ENCODE measurements around the gene SMIM11. TPM values are rescaled to one million over a fixed set of nuclear protein-coding genes. Genes with fewer than 3 reads are reported as not detected.
"Not testable (repeated sequence)": the region's sequence is repeated elsewhere in the genome, so short reads cannot be mapped to it uniquely, and the experiment has no call there.

Gene SMIM11
- total and polyA plus RNA-seq, 2 donors (not counting 1 experiment from before 2014, with no cell fraction given): 8.0 to 19.3 TPM

DNA sequence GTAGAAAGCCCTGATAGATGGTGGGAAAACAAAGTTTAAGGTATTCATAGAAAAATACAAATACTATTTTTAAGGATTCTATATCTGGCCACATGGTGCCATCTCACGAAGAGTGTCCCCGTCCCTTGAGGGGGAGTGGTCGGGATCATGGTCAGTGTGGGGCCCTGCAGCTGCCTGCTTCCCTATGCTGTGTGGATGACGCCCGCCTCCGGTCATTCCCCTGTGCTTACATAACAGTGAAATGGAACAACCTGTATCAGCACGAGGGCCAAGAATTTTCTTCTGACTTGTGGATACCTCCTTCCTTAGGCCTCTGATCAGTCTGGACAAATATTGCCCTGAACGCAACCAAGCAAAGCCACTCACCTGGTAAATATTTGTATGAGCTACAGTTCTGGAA, 52.0 kb downstream of the SMIM11 start:
- not testable (repeated sequence) for H2AFZ ChIP-seq (ENCODE audit: low read length); H3K9me3 ChIP-seq (ENCODE audit: control insufficient read depth, insufficient read depth, low read depth, low read length); H3K9ac ChIP-seq (ENCODE audit: insufficient read depth, low read length); H3K27me3 ChIP-seq (ENCODE audit: control insufficient read depth, insufficient read depth, low read length); H3K27ac ChIP-seq (ENCODE audit: insufficient read depth, low read length); H3K4me3 ChIP-seq (replicated peaks in 1 of 4; ENCODE audit: control extremely low read depth in 1 of 4, insufficient read depth in 1 of 4, low read depth in 3 of 4, low read length in 4 of 4); H3K79me2 ChIP-seq (ENCODE audit: control insufficient read depth, insufficient read depth, low read length); H3K4me2 ChIP-seq (ENCODE audit: extremely low read depth, insufficient read depth, low read length); H4K20me1 ChIP-seq (ENCODE audit: control insufficient read depth, extremely low read depth, insufficient read depth, low read length); H3K36me3 ChIP-seq (ENCODE audit: control insufficient read depth, insufficient read depth, low read length); DNase-seq (ENCODE audit: low read depth in 2 of 2); H3K4me1 ChIP-seq (ENCODE audit: control insufficient read depth, extremely low read depth, insufficient read depth, low read length)

DNA sequence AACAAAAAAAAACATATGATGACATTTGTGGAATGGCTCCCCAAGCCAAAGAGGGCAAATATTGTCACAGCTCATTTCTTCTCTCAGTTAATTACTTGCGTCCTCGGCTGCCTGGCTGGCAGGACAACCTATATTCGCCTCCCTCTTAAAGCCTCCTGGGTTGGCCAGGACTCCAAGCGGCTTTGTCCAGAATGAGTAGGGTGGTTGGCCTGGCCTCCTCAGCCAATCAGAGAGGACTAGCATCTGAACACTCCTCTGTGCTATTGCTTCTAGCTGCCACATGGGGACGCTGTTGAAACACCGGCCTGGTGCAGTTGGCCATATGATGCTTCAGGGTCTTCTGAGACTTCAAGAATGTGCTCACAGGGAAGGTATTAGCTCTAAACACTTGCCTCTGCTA, 53.1 kb downstream of the SMIM11 start:
- H3K36me3 ChIP-seq (ENCODE audit: control insufficient read depth, insufficient read depth, low read length); H3K4me3 ChIP-seq (replicated peaks in 1 of 4; ENCODE audit: control extremely low read depth in 1 of 4, insufficient read depth in 1 of 4, low read depth in 3 of 4, low read length in 4 of 4); H3K4me1 ChIP-seq (ENCODE audit: control insufficient read depth, extremely low read depth, insufficient read depth, low read length); H3K27ac ChIP-seq (ENCODE audit: insufficient read depth, low read length); H3K27me3 ChIP-seq (ENCODE audit: control insufficient read depth, insufficient read depth, low read length); H3K79me2 ChIP-seq (ENCODE audit: control insufficient read depth, insufficient read depth, low read length); H3K9ac ChIP-seq (ENCODE audit: insufficient read depth, low read length); H2AFZ ChIP-seq (ENCODE audit: low read length); DNase-seq (ENCODE audit: low read depth in 2 of 2); H4K20me1 ChIP-seq (ENCODE audit: control insufficient read depth, extremely low read depth, insufficient read depth, low read length); H3K4me2 ChIP-seq (ENCODE audit: extremely low read depth, insufficient read depth, low read length); H3K9me3 ChIP-seq (ENCODE audit: control insufficient read depth, insufficient read depth, low read depth, low read length): not testable (repeated sequence)

DNA sequence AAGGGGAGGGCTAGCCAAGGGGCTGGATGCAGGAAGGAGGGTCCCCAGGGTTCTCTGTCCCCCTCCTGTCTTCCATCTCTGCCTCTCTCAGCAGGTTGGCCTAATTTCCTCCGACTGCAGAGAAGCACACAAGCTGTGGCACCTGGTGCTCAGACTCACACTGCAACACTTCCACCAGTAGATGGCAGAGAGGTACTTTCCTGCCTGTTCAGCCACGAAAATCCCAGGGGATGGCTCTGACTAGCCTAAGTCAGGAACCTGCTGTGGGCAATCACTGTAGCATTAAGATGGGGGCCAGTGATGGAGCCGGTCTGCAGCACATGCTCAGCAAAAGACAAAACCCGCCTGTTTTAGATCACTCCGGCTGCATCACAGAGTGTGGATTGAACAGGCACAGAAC, 54.4 kb downstream of the SMIM11 start:
- H3K79me2 ChIP-seq (ENCODE audit: control insufficient read depth, insufficient read depth, low read length); H3K9ac ChIP-seq (ENCODE audit: insufficient read depth, low read length); H3K4me2 ChIP-seq (ENCODE audit: extremely low read depth, insufficient read depth, low read length): not testable (repeated sequence)

More for the DNA sequence above, 54.4 kb downstream of the SMIM11 start:
- not testable (repeated sequence) for H4K20me1 ChIP-seq (ENCODE audit: control insufficient read depth, extremely low read depth, insufficient read depth, low read length); H3K4me3 ChIP-seq (replicated peaks in 1 of 4; ENCODE audit: control extremely low read depth in 1 of 4, insufficient read depth in 1 of 4, low read depth in 3 of 4, low read length in 4 of 4); H2AFZ ChIP-seq (ENCODE audit: low read length); H3K27ac ChIP-seq (ENCODE audit: insufficient read depth, low read length); H3K36me3 ChIP-seq (ENCODE audit: control insufficient read depth, insufficient read depth, low read length); H3K4me1 ChIP-seq (ENCODE audit: control insufficient read depth, extremely low read depth, insufficient read depth, low read length); H3K27me3 ChIP-seq (ENCODE audit: control insufficient read depth, insufficient read depth, low read length); H3K9me3 ChIP-seq (ENCODE audit: control insufficient read depth, insufficient read depth, low read depth, low read length); DNase-seq (ENCODE audit: low read depth in 2 of 2)

Other genes starting within 250 kb of the SMIM11 start
- gene KCNE2, start 11.5 kb upstream of the SMIM11 start, total RNA-seq: 0.17 TPM in 1 of 2 replicates, not detected in the other
- not detected in 2 replicates for gene KCNE2, start 11.5 kb upstream of the SMIM11 start, polyA plus RNA-seq
- gene SMIM34, start 48.4 kb downstream of the SMIM11 start, total RNA-seq: 0.26 TPM in 1 of 2 replicates, not detected in the other
- gene SMIM34, start 48.4 kb downstream of the SMIM11 start, polyA plus RNA-seq: not detected in 2 replicates
- gene KCNE1, start 136.7 kb downstream of the SMIM11 start, total RNA-seq: under 0.01 and 0.33 TPM in 2 replicates
- gene KCNE1, start 136.7 kb downstream of the SMIM11 start, polyA plus RNA-seq: 0.45 and 0.63 TPM in 2 replicates
- gene RCAN1, start 239.6 kb downstream of the SMIM11 start, total RNA-seq: 163 and 259 TPM in 2 replicates
- gene RCAN1, start 239.6 kb downstream of the SMIM11 start, polyA plus RNA-seq: 55.9 and 94.8 TPM in 2 replicates

Measured in fibroblast of lung (primary cell).